ENCODE data around the gene PANK3. TPM values are rescaled to one million over a fixed set of nuclear protein-coding genes. Genes with fewer than 3 reads are reported as not detected.

The PANK3 gene
- total RNA-seq (10 to 100 TPM; 26.0 to 46.6 (median 33.7) TPM), polyA plus RNA-seq (1 to 10 TPM; 3.0 to 6.2 TPM)
- long read RNA-seq, donor 1, full-length matches to known transcripts: 14 of 17 reads
- long read RNA-seq, donor 1, partial matches to known transcripts: 1 of 17 reads
- long read RNA-seq, donor 1, other reads (novel, unspliced or antisense): 2 of 17 reads
- long read RNA-seq, donor 2, full-length matches to known transcripts: 20 of 21 reads
- long read RNA-seq, donor 2, partial matches to known transcripts: 0 of 21 reads
- long read RNA-seq, donor 2, other reads (novel, unspliced or antisense): 1 of 21 reads
- long read RNA-seq, donor 3, full-length matches to known transcripts: 7 of 10 reads
- long read RNA-seq, donor 3, partial matches to known transcripts: 1 of 10 reads
- long read RNA-seq, donor 3, other reads (novel, unspliced or antisense): 2 of 10 reads

DNA sequence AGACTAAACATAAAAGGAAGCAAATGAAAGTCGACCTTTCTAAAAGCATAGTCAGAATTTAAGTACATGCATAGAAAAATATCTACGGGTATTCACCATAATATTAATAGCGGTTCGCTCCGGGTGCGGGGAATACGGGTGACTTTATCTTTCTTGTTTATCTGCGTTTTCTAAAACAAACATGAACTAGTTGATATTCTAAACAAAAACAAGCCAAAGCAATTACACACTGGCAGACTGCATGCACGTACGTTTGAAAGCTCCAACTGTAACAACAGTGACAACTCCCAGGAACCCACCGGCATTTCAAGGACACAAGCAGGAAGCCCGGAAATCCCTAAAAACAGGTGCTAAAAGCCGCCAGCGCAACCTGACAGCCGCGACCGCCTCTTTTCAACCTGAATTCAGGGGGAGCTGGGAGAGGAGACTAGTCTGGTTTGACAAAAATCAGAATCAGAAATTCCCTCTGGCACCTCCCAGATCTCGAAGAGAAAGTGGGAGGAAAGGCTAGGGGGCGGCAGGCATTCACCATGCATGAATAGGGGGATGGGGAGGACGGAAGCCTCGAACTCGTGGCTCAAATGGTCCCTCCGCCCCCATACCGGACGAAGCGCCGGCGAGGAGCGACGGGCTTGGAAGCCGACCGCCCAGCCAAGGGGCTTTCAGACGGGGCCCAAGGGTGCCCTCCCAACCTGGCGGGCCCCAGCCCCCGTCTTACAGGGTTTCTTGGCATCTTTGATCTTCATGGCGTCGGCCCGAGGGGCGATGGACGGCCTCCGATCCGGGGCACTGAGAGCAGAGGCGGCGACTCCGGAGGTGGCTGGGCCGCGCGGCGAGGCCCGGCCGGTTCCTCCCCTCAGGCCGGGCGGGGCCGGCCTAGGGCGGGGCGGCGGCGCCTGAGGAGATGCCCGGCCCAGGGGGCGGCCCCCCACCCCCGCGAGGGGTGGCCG is at the start of gene PANK3:
PANK3 (minus strand) TSS at position 831 of the 950 bp plus-strand sequence; CDS start at position 746, 85 bp downstream.
- ATAC-seq (peak; percentile 79 to 95 (median 89)), DNase-seq (peak in 1 of 2 donors; percentile 76)
- intact Hi-C loops (cut with DNase I): loop anchor here in 5 of 10 donors (2.0 to 10.0 kb wide), 4 partner anchors 92 to 1003 kb away; partner anchors contain the start of genes RARS1 (in 5 of the 5) and SPDL1 (in 1 of the 5)
- Histone ChIP-seq H3K27me3 (no peaks in the 10 kb centered on the region), H3K4me3 (peak within 1 kb of the TSS; percentile 76 to 99 (median 92)), H3K9me3 (peaks cover 0 to 4% (median 0%) of the 10 kb centered on the region in 11 donors), H3K4me1 (peaks cover 0 to 47% (median 37%) of the 10 kb centered on the region in 9 donors), H3K36me3 (no peaks in the 10 kb centered on the region), H3K27ac (peak within 1 kb of the TSS; percentile 89 to 99 (median 96))
- 0 to 1% methylated on average over 42 to 63 of the region's 63 CpGs for WGBS, 2 donors
- TF ChIP-seq, protein P1, sequence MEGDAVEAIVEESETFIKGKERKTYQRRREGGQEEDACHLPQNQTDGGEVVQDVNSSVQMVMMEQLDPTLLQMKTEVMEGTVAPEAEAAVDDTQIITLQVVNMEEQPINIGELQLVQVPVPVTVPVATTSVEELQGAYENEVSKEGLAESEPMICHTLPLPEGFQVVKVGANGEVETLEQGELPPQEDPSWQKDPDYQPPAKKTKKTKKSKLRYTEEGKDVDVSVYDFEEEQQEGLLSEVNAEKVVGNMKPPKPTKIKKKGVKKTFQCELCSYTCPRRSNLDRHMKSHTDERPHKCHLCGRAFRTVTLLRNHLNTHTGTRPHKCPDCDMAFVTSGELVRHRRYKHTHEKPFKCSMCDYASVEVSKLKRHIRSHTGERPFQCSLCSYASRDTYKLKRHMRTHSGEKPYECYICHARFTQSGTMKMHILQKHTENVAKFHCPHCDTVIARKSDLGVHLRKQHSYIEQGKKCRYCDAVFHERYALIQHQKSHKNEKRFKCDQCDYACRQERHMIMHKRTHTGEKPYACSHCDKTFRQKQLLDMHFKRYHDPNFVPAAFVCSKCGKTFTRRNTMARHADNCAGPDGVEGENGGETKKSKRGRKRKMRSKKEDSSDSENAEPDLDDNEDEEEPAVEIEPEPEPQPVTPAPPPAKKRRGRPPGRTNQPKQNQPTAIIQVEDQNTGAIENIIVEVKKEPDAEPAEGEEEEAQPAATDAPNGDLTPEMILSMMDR (IDR thresholded peaks at IDR 0.05): no peak

DNA sequence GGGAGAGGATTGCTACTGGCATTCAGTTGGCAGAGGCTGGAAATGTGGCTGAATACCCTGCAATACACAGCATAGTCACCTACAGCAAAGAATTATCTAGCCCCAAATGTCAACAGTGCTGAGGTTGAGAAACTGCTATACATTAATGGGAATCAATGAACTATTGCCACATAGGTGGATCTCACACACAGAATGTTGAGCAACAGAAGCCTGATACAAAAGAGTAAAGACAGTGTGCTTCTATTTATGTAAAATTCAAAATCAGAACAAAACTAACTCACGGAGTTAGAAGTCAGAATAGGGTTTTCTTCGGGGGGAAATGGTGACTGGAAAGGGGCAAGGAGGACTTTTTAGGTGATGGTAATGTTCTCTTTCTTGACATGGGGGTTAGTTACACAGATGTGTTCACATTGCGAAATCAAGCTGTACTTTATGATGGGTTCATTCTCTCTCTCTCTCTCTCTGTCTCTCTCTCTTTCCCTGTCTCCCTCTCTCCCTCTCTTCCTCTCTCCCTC is 45.7 kb upstream of the PANK3 start:
- WGBS, 2 donors: 90 to 97% methylated on average over 3 of the region's 3 CpGs
- Histone ChIP-seq H3K27ac (no peak overlapping the region), H3K4me3 (no peak overlapping the region), H3K36me3 (no peaks in the 10 kb centered on the region), H3K9me3 (no peaks in the 10 kb centered on the region), H3K4me1 (no peaks in the 10 kb centered on the region), H3K27me3 (no peaks in the 10 kb centered on the region)
- DNase-seq: no peak
- ATAC-seq: no peak
- intact Hi-C loops (cut with DNase I): no loop called here
- TF ChIP-seq, protein P1 (IDR thresholded peaks at IDR 0.05): no peak

DNA sequence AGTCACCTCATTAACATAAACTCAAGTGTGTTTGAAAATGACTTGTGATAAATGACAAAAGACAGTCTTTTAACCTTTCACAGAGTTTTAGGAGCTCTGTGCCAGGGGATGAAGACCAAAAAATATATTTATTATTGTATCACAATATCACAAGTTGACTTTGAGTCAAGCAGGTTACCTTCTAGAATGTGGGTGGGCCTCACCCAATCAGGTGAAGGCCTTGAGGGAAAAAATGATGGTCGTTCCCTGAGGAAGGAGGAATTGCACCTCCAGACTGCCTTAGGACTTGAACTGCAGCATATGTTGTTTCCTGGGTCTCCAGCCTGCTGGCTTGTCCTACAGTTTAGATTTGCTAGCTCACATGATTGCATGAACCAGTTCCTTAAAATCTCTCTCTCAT is 41.6 kb upstream of the PANK3 start:
- Histone ChIP-seq H3K4me3 (no peak overlapping the region), H3K9me3 (no peaks in the 10 kb centered on the region), H3K4me1 (no peaks in the 10 kb centered on the region), H3K27ac (no peak overlapping the region), H3K36me3 (no peaks in the 10 kb centered on the region), H3K27me3 (no peaks in the 10 kb centered on the region)
- intact Hi-C loops (cut with DNase I): no loop called here
- TF ChIP-seq, protein P1 (IDR thresholded peaks at IDR 0.05): no peak
- WGBS, 2 donors: 83 to 91% methylated on average over 1 of the region's 1 CpG
- no peak for DNase-seq
- no peak for ATAC-seq

DNA sequence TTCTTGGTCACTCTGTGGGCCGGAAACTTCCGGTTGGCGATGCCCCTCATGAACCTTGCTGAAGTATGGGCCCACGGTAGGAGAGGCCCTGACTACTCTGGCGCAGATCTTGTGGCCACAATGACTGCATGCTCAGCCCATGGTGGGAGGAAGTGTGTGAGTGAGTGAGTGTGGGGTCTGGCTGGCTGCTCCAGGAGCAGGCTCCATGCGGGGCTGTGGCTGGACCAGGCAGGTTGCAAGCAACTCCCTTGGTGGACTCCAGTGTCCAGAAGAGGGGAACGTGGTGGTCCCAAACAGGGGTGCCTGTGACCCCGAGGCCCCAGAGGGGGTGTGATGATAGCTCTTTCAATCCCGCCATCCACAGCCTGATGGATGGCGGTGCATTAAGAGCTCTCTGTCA is 35.5 kb upstream of the PANK3 start:
- WGBS, 2 donors: 92 to 95% methylated on average over 10 of the region's 10 CpGs
- no peak overlapping the region for H3K27ac ChIP-seq
- intact Hi-C loops (cut with DNase I): no loop called here
- H3K4me3 ChIP-seq: no peak overlapping the region
- TF ChIP-seq, protein P1 (IDR thresholded peaks at IDR 0.05): no peak
- ATAC-seq (no peak), DNase-seq (no peak)
- peaks cover 0 to 8% (median 3%) of the 10 kb centered on the region in 9 donors for H3K4me1 ChIP-seq
- no peaks in the 10 kb centered on the region for H3K36me3 ChIP-seq
- no peaks in the 10 kb centered on the region for H3K9me3 ChIP-seq
- no peaks in the 10 kb centered on the region for H3K27me3 ChIP-seq
